BJ (cell line): ENCODE results near the gene LZTS2. TPM values are rescaled to one million over a fixed set of nuclear protein-coding genes. Genes with fewer than 3 reads are reported as not detected.
A peak's percentile ranks its signal among the peaks of the same experiment; 100 is the strongest.

Experiments used
- CTCF ChIA-PET: fragments of 350-600 bp; formaldehyde crosslinking; extraction: SDS; loops from one replicate; lab custom pipeline; 2021; ENCODE audit warnings: antibody characterized with exemption, inconsistent platforms; lab: Yijun Ruan, JAX
- POLR2A ChIA-PET: fragments of 300-600 bp; sonication (Branson Sonifier 250); formaldehyde crosslinking; extraction: SDS; loops from one replicate; lab custom pipeline; 2021; ENCODE audit warnings: antibody characterized with exemption; lab: Charles Lee
- DNase-seq: peaks from one replicate; pipeline ENCODE4 v3.0.0-alpha.2; 2011; ENCODE audit warnings: low read depth
- H3K27me3 ChIP-seq: 2 replicates; pipeline ENCODE4 v1.6.0; 2011; ENCODE audit warnings: low read length; ENCODE audit not compliant: control insufficient read depth, insufficient read depth
- H3K36me3 ChIP-seq: 2 replicates; pipeline ENCODE4 v1.5.1; 2011; ENCODE audit warnings: low read length; ENCODE audit not compliant: control insufficient read depth, insufficient read depth
- H3K4me3 ChIP-seq: 2 replicates; pipeline ENCODE4 v1.5.1; 2011; ENCODE audit warnings: low read depth, mild to moderate bottlenecking, control low read depth, low read length
- polyA plus RNA-seq: library from polyadenylated mRNA; depleted of rRNA; stranded (reverse); fragments of >200 nt; gene quantifications from 2 replicates; pipeline ENCODE4 v1.2.3, GENCODE V29; 2011
- TF ChIP-seq, protein P1 (sequence below): IDR thresholded peaks from 2 replicates; pipeline ENCODE4 v1.5.1; 2011; ENCODE audit warnings: low read depth, mild to moderate bottlenecking, control low read depth, inconsistent platforms, low read length, moderate library complexity; ENCODE audit not compliant: insufficient read depth

Gene LZTS2
- polyA plus RNA-seq, 1 experiment, result 81.5 TPM

DNA sequence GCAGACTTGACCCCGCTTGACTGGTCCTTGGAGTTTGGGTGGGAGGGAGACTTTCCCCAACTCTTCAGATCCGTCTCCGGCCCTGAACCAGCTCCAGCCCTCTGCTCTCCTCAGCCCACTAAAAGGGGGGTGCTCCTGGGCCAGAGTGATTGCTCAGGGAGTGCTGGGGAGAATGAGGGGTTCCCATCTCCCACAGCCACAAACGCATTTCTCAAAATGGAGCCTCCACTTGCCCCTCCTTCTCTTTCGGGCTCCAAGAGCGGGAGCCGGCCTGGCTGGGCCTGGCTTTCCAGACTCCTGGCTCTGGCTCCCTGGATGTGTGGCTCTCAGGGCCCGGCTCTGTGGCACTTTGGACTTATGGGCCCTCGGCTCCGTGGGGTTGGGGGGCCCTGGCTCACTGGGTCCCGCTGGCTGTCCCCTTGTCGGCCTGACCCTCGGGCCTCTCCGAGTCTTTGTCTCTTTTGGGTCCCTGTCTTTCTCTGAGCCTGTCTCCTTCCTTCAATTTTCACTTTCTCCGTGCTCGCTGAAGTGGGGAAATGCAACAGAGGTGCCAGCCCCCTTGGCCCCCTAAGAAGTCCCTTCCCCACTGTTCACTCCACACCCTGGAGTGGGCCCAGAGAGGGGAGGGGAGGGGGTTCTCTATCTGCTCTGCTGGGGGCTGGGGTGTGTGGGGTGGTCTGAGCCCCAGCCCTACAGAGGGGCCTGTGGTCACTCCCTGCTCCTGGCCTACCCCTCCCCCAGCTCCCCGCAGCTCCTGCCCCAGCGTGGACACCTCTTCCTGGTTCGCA, 713 bp downstream of the LZTS2 start:
- TF ChIP-seq, protein P1, sequence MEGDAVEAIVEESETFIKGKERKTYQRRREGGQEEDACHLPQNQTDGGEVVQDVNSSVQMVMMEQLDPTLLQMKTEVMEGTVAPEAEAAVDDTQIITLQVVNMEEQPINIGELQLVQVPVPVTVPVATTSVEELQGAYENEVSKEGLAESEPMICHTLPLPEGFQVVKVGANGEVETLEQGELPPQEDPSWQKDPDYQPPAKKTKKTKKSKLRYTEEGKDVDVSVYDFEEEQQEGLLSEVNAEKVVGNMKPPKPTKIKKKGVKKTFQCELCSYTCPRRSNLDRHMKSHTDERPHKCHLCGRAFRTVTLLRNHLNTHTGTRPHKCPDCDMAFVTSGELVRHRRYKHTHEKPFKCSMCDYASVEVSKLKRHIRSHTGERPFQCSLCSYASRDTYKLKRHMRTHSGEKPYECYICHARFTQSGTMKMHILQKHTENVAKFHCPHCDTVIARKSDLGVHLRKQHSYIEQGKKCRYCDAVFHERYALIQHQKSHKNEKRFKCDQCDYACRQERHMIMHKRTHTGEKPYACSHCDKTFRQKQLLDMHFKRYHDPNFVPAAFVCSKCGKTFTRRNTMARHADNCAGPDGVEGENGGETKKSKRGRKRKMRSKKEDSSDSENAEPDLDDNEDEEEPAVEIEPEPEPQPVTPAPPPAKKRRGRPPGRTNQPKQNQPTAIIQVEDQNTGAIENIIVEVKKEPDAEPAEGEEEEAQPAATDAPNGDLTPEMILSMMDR, result no peak
- no peaks in the 10 kb centered on the region for H3K27me3 ChIP-seq
- DNase-seq, result no peak
- H3K4me3 ChIP-seq, result peak overlapping the region; percentile 71
- peaks cover 22% of the 10 kb centered on the region for H3K36me3 ChIP-seq
- CTCF ChIA-PET, result interaction anchor here (0.9 to 21.8 kb wide), 7 partner anchors 9 to 67 kb away, joined by 3 to 479 read pairs (median 5); no protein-coding TSS in a partner anchor
- POLR2A ChIA-PET, result no interaction called here

DNA sequence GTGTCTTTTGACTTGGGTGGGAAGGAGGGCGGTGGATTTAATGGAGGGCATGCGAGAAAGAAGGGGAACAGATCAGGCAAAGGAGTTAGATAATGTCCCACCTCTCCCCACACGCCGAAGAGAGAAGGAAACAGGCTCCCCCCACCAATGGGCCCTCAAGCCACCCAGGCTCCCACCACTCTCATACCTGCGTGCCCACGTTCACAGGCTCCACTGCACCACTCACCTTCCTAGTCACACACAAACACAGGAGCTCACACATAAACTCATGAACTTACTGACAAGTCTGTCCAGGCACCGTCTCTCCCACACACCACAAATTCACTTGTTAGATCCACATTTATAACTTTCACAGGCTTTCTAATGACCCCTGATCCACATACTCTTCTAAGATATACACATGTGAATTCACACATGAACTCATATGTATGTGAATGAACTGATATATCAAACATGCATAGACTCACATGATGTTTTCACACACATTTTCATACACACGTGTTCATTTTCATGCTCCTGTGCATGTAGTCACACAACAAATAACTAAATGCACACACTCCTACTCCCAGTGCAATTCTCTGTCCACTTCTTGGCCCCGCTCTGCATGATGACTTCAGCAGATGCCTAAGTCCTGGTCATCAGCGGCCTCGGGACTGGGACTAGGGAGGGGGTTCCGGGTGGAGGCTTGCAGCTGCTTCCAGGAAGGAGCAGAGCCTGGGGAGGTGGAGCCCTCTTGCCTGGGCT, 1.5 kb downstream of the LZTS2 start:
- TF ChIP-seq, protein P1, result no peak
- H3K36me3 ChIP-seq, result peaks cover 29% of the 10 kb centered on the region
- H3K27me3 ChIP-seq, result no peaks in the 10 kb centered on the region
- peak; percentile 73 for DNase-seq
- ChIA-PET POLR2A (no interaction called here), CTCF (interaction anchor here (0.5 to 21.8 kb wide), 7 partner anchors 8 to 483 kb away, joined by 3 to 479 read pairs (median 4); partner anchors contain the start of gene KAZALD1)
- H3K4me3 ChIP-seq, result peak overlapping the region; percentile 71

DNA sequence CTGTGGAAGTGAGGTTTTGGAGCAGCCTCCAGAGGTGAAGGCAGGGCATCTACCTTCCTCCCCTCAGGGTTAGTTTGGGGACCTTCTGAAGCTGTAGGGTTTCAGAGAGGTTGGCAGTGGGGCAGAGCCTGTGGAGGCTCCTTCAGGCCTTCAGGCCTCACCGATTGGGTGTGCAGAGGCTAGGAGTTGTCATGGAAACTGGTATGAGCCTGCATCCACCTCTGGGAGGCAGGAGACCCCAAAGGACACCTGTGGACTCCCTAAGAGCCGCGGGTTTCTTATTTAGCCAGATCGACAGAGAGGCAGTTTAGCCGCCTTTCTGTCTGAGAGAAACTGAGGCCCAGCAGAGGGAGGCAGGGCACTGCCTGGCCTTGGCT, 2.0 kb downstream of the LZTS2 start:
- no peak for DNase-seq
- CTCF ChIA-PET, result interaction anchor here (0.5 to 21.8 kb wide), 5 partner anchors 7 to 483 kb away, joined by 3 to 479 read pairs (median 7); partner anchors contain the start of gene KAZALD1
- H3K36me3 ChIP-seq, result peaks cover 32% of the 10 kb centered on the region
- H3K27me3 ChIP-seq, result no peaks in the 10 kb centered on the region
- TF ChIP-seq, protein P1, result no peak
- POLR2A ChIA-PET, result no interaction called here
- peak overlapping the region; percentile 71 for H3K4me3 ChIP-seq

DNA sequence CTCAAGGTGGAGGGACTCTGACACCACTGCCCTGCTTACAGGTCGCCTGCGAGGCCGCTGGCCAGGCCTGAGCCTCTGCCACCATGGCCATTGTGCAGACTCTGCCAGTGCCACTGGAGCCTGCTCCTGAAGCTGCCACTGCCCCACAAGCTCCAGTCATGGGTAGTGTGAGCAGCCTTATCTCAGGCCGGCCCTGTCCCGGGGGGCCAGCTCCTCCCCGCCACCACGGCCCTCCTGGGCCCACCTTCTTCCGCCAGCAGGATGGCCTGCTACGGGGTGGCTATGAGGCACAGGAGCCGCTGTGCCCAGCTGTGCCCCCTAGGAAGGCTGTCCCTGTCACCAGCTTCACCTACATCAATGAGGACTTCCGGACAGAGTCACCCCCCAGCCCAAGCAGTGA, 2.8 kb downstream of the LZTS2 start:
- TF ChIP-seq, protein P1, result no peak
- Histone ChIP-seq H3K36me3 (peaks cover 41% of the 10 kb centered on the region), H3K4me3 (no peak overlapping the region), H3K27me3 (no peaks in the 10 kb centered on the region)
- no peak for DNase-seq
- ChIA-PET POLR2A (no interaction called here), CTCF (interaction anchor here (1.0 to 21.8 kb wide), 3 partner anchors 7 to 59 kb away, joined by 4 to 479 read pairs (median 237); partner anchors contain the start of gene KAZALD1)
